B cell (primary cell): ENCODE measurements around the gene SPACA1. TPM values are rescaled to one million over a fixed set of nuclear protein-coding genes. Genes with fewer than 3 reads are reported as not detected.

Source experiments
- ATAC-seq: fragments of 200-7000 bp; cut with Tn5 transposase; one replicate; pipeline ENCODE4 v1.10.0; 2021; ENCODE audit warnings: low read depth, mild to moderate bottlenecking, moderate number of reproducible peaks, moderate library complexity
- CTCF ChIA-PET: fragments of 350-600 bp; sonication (Branson Sonifier 250); formaldehyde crosslinking; loops from one replicate; lab custom pipeline; 2021; ENCODE audit warnings: antibody characterized with exemption, inconsistent platforms; lab: Charles Lee
- POLR2A ChIA-PET: fragments of 350-600 bp; sonication (Branson Sonifier 250); formaldehyde crosslinking; loops from one replicate; lab custom pipeline; 2021; ENCODE audit warnings: antibody characterized with exemption; lab: Charles Lee
- DNase-seq: peaks from one replicate; pipeline ENCODE4 v3.0.0; 2013
- H2AFZ ChIP-seq: 2 replicates; pipeline ENCODE4 v1.6.1; 2012; ENCODE audit warnings: mild to moderate bottlenecking, low read depth, low read length; ENCODE audit not compliant: insufficient read depth, poor library complexity, severe bottlenecking
- H3K27ac ChIP-seq, 2 donors: 1 replicate in 1 of 2; 2 replicates in 1 of 2; pipeline ENCODE4 v1.5.1; 2012 to 2013; ENCODE audit warnings: low read length in 2 of 2, mild to moderate bottlenecking in 2 of 2, moderate library complexity in 1 of 2
- H3K27me3 ChIP-seq, 4 experiments: fragments of 200-600 bp in 1 of 4; sonication (generic) in 1 of 4; replicated peaks in 1 of 4; 1 replicate in 2 of 4; 2 replicates in 2 of 4; pipeline versions ENCODE4 v1.6.1 to v1.7.0; 2013 to 2016; ENCODE audit warnings: low read length in 3 of 4, mild to moderate bottlenecking in 2 of 4, mixed read lengths in 1 of 4, moderate library complexity in 1 of 4; ENCODE audit not compliant: insufficient read depth in 4 of 4, control insufficient read depth in 3 of 4; ENCODE audit errors: control extremely low read depth in 1 of 4
- H3K36me3 ChIP-seq, 2 experiments: replicated peaks in 1 of 2; 1 replicate in 1 of 2; 2 replicates in 1 of 2; pipeline versions ENCODE4 v1.6.1 to v1.7.1; 2013; ENCODE audit warnings: low read length in 1 of 2; ENCODE audit not compliant: insufficient read depth in 2 of 2, control insufficient read depth in 1 of 2; ENCODE audit errors: control extremely low read depth in 1 of 2, extremely low read depth in 1 of 2
- H3K4me1 ChIP-seq, 2 donors: fragments of 200-600 bp in 1 of 2; sonication (generic) in 1 of 2; 1 replicate in 1 of 2; 2 replicates in 1 of 2; pipeline versions ENCODE4 v1.5.1 to v1.6.1; 2013 to 2017; ENCODE audit warnings: low read length in 2 of 2; ENCODE audit not compliant: control insufficient read depth in 2 of 2, insufficient read depth in 2 of 2
- H3K4me2 ChIP-seq: replicated peaks from 2 replicates; pipeline ENCODE3; 2012; ENCODE audit warnings: mild to moderate bottlenecking, low read depth, low read length; ENCODE audit not compliant: poor library complexity, severe bottlenecking
- H3K4me3 ChIP-seq, 5 experiments: fragments of 200-600 bp in 1 of 5; sonication (generic) in 1 of 5; 1 replicate in 3 of 5; 2 replicates in 2 of 5; pipeline versions ENCODE4 v1.5.1 to v1.7.0; 2011 to 2016; ENCODE audit warnings: low read length in 4 of 5, mild to moderate bottlenecking in 4 of 5, low read depth in 2 of 5, control low read depth in 1 of 5, moderate library complexity in 1 of 5; ENCODE audit not compliant: insufficient read depth in 1 of 5; ENCODE audit errors: control extremely low read depth in 1 of 5, extremely low read depth in 1 of 5
- H3K79me2 ChIP-seq: fragments of 200-600 bp; sonication (generic); one replicate; pipeline ENCODE4 v1.6.0; 2016; ENCODE audit warnings: low read length; ENCODE audit not compliant: control insufficient read depth, insufficient read depth
- H3K9ac ChIP-seq: fragments of 200-600 bp; sonication (generic); 2 replicates; pipeline ENCODE4 v1.6.1; 2017; ENCODE audit warnings: mild to moderate bottlenecking, low read length, moderate library complexity
- H3K9me3 ChIP-seq, 3 donors: one replicate each; pipeline versions ENCODE4 v1.6.1 to v1.7.1; 2013; ENCODE audit warnings: low read length in 2 of 3; ENCODE audit not compliant: control insufficient read depth in 2 of 3, insufficient read depth in 1 of 3; ENCODE audit errors: control extremely low read depth in 1 of 3
- H4K20me1 ChIP-seq: 2 replicates; pipeline ENCODE4 v1.6.0; 2012; ENCODE audit warnings: mild to moderate bottlenecking, low read length; ENCODE audit not compliant: insufficient read depth, control insufficient read depth, poor library complexity, severe bottlenecking
- H3K27ac Mint-ChIP-seq: one replicate; pipeline ENCODE4 v1.8.0; 2021; ENCODE audit warnings: mixed read lengths
- H3K27me3 Mint-ChIP-seq: one replicate; pipeline ENCODE4 v1.8.0; 2021; ENCODE audit warnings: mixed read lengths
- H3K4me1 Mint-ChIP-seq: one replicate; pipeline ENCODE4 v1.8.0; 2021; ENCODE audit warnings: mixed read lengths
- H3K4me3 Mint-ChIP-seq: one replicate; pipeline ENCODE4 v1.8.0; 2021; ENCODE audit warnings: mixed read lengths
- H3K9me3 Mint-ChIP-seq: one replicate; pipeline ENCODE4 v1.8.0; 2022; ENCODE audit warnings: mixed read lengths; ENCODE audit not compliant: insufficient read depth
- CTCF ChIP-seq: fragments of 200-600 bp; IDR thresholded peaks from one replicate; pipeline ENCODE4 v1.8.0; 2022; ENCODE audit warnings: antibody characterized with exemption, mild to moderate bottlenecking
- EZH2 ChIP-seq: IDR thresholded peaks from 2 replicates; pipeline ENCODE4 v1.6.1; 2012; ENCODE audit warnings: borderline replicate concordance, low read depth, mild to moderate bottlenecking, moderate library complexity, low read length; ENCODE audit not compliant: insufficient read depth, poor library complexity, severe bottlenecking
- WGBS: methylation state at CpG from one replicate; pipeline ENCODE4 v1.1.5; 2013; ENCODE audit warnings: missing lambda C conversion rate; ENCODE audit not compliant: insufficient coverage; 5-methylcytosine and 5-hydroxymethylcytosine counted together
- intact Hi-C: fragments of 100-400 bp; cut with micrococcal nuclease; formaldehyde crosslinking; loops from one replicate; pipeline ENCODE4 v1.10.0; 2022
- polyA plus RNA-seq: library from polyadenylated mRNA; depleted of rRNA; stranded (reverse); fragments of >200 nt; gene quantifications from 2 replicates; pipeline ENCODE4 v1.2.3, GENCODE V29; 2012
- total RNA-seq, 2 donors: library from RNA; stranded (reverse); fragments of 120-200 nt in 1 of 2; gene quantifications; 1 replicate in 1 of 2; 2 replicates in 1 of 2; pipeline versions ENCODE4 v1.2.3 to v1.2.4, GENCODE V29; 2013 to 2022

SPACA1 gene
- total and polyA plus RNA-seq, 2 donors (not counting 1 experiment from before 2014, with no cell fraction given) = not detected

GRCh38 chr6:88004707-88005106, 42.9 kb upstream of the SPACA1 start:
- ATAC-seq (no peak), DNase-seq (no peak)
- WGBS = 78% methylated on average over 4 of the region's 4 CpGs
- Histone ChIP-seq H3K27ac (no peak overlapping the region), H3K4me2 (no peak overlapping the region), H3K4me1 (peaks cover 0 to 9% of the 10 kb centered on the region in 2 donors), H3K79me2 (no peaks in the 10 kb centered on the region), H2AFZ (no peak overlapping the region), H3K4me3 (no peak overlapping the region), H3K27me3 (no peaks in the 10 kb centered on the region), H3K9me3 (peaks cover 0 to 4% (median 0%) of the 10 kb centered on the region in 3 donors), H4K20me1 (no peaks in the 10 kb centered on the region), H3K36me3 (no peaks in the 10 kb centered on the region), H3K9ac (no peak overlapping the region)
- TF ChIP-seq EZH2 (no peak), CTCF (no peak)
- no peak overlapping the region for H3K4me3 Mint-ChIP-seq
- H3K27me3 Mint-ChIP-seq = peaks cover 8% of the 10 kb centered on the region
- ChIA-PET CTCF (no interaction called here), POLR2A (no interaction called here)
- no peaks in the 10 kb centered on the region for H3K9me3 Mint-ChIP-seq
- intact Hi-C loops = no loop called here
- H3K4me1 Mint-ChIP-seq = peaks cover 3% of the 10 kb centered on the region
- no peak overlapping the region for H3K27ac Mint-ChIP-seq

GRCh38 chr6:88006557-88006956, 41.1 kb upstream of the SPACA1 start:
- no peak overlapping the region for H2AFZ ChIP-seq
- H4K20me1 ChIP-seq = no peaks in the 10 kb centered on the region
- peaks cover 0 to 4% (median 0%) of the 10 kb centered on the region in 3 donors for H3K9me3 ChIP-seq
- ATAC-seq = no peak
- POLR2A ChIA-PET = no interaction called here
- no peak overlapping the region for H3K9ac ChIP-seq
- no peaks in the 10 kb centered on the region for H3K36me3 ChIP-seq
- H3K27me3 ChIP-seq = no peaks in the 10 kb centered on the region
- Mint-ChIP-seq H3K27ac (no peak overlapping the region), H3K4me1 (peaks cover 3% of the 10 kb centered on the region), H3K27me3 (peaks cover 4% of the 10 kb centered on the region), H3K9me3 (no peaks in the 10 kb centered on the region), H3K4me3 (no peak overlapping the region)
- H3K4me1 ChIP-seq = peaks cover 0 to 9% of the 10 kb centered on the region in 2 donors
- intact Hi-C loops = no loop called here
- no peak for TF ChIP-seq EZH2
- TF ChIP-seq CTCF = no peak
- H3K4me3 ChIP-seq = no peak overlapping the region
- no peak for DNase-seq
- 88% methylated on average over 6 of the region's 12 CpGs for WGBS
- CTCF ChIA-PET = no interaction called here
- no peak overlapping the region for H3K27ac ChIP-seq
- no peaks in the 10 kb centered on the region for H3K79me2 ChIP-seq
- no peak overlapping the region for H3K4me2 ChIP-seq
